SK-N-SH (cell line): ENCODE results near the gene TUBD1. TPM values are rescaled to one million over a fixed set of nuclear protein-coding genes. Genes with fewer than 3 reads are reported as not detected.

ENCODE experiments used
- CTCF ChIA-PET: fragments of 300-600, 350-600 bp; formaldehyde crosslinking; extraction: SDS; loops from one replicate; lab custom pipeline; 2021; lab: Yijun Ruan, JAX
- POLR2A ChIA-PET: fragments of 350-600 bp; sonication (Branson Sonifier 250); formaldehyde crosslinking; extraction: SDS; loops from one replicate; lab custom pipeline; 2020; ENCODE audit warnings: antibody characterized with exemption, inconsistent platforms; lab: Yijun Ruan, JAX
- DNase-seq: peaks from one replicate; pipeline ENCODE4 v3.0.0; 2012
- H2AFZ ChIP-seq: fragments of 200-600 bp; sonication (generic); 2 replicates; pipeline ENCODE4 v1.8.1; 2016; ENCODE audit warnings: antibody characterized with exemption, mild to moderate bottlenecking, low read depth
- H3F3A ChIP-seq: fragments of 200-600 bp; sonication (generic); replicated peaks from 2 replicates; pipeline ENCODE3; 2016; ENCODE audit warnings: antibody characterized with exemption, mild to moderate bottlenecking; ENCODE audit not compliant: insufficient read depth
- H3K27ac ChIP-seq, 2 experiments: fragments of 200-500 bp in 1 of 2; fragments of 200-600 bp in 1 of 2; sonication (Bioruptor generic) in 1 of 2; sonication (generic), shearing (Covaris generic) in 1 of 2; 2 replicates each; pipeline versions ENCODE4 v1.5.1 to v1.6.1; 2014 to 2016; ENCODE audit warnings: low read depth in 2 of 2, inconsistent platforms in 1 of 2, low read length in 1 of 2, mild to moderate bottlenecking in 1 of 2, mixed read lengths in 1 of 2
- H3K27me3 ChIP-seq: fragments of 200-600 bp; sonication (generic), shearing (Covaris generic); 2 replicates; pipeline ENCODE4 v1.6.1; 2016; ENCODE audit warnings: mixed run types; ENCODE audit not compliant: insufficient read depth
- H3K36me3 ChIP-seq, 2 experiments: fragments of 200-500 bp in 1 of 2; fragments of 200-600 bp in 1 of 2; sonication (Bioruptor generic) in 1 of 2; sonication (generic) in 1 of 2; replicated peaks in 1 of 2; 2 replicates each; pipeline versions ENCODE3 to v1.5.1; 2014 to 2016; ENCODE audit warnings: low read length in 1 of 2, mild to moderate bottlenecking in 1 of 2; ENCODE audit not compliant: insufficient read depth in 2 of 2, control insufficient read depth in 1 of 2
- H3K4me1 ChIP-seq, 2 experiments: fragments of 200-500 bp in 1 of 2; fragments of 200-600 bp in 1 of 2; sonication (Bioruptor generic) in 1 of 2; sonication (generic), shearing (Covaris generic) in 1 of 2; 2 replicates each; pipeline versions ENCODE4 v1.5.1 to v1.6.1; 2014 to 2016; ENCODE audit warnings: low read depth in 1 of 2, low read length in 1 of 2, mixed run types in 1 of 2; ENCODE audit not compliant: insufficient read depth in 2 of 2, control insufficient read depth in 1 of 2
- H3K4me2 ChIP-seq: fragments of 200-600 bp; sonication (generic), shearing (Covaris generic); 2 replicates; pipeline ENCODE4 v1.6.1; 2017; ENCODE audit warnings: mixed run types
- H3K4me3 ChIP-seq, 2 experiments: fragments of 200-500 bp in 1 of 2; fragments of 200-600 bp in 1 of 2; sonication (Bioruptor generic) in 1 of 2; sonication (generic), shearing (Covaris generic) in 1 of 2; 2 replicates each; pipeline versions ENCODE4 v1.5.1 to v1.8.1; 2014 to 2016; ENCODE audit warnings: low read depth in 2 of 2, inconsistent platforms in 1 of 2, low read length in 1 of 2, mild to moderate bottlenecking in 1 of 2, mixed read lengths in 1 of 2, moderate library complexity in 1 of 2
- H3K79me2 ChIP-seq: fragments of 200-600 bp; sonication (generic); 2 replicates; pipeline ENCODE4 v1.8.1; 2017; ENCODE audit warnings: mild to moderate bottlenecking; ENCODE audit not compliant: insufficient read depth
- H3K9ac ChIP-seq: fragments of 200-600 bp; sonication (generic); 2 replicates; pipeline ENCODE4 v1.6.1; 2017; ENCODE audit warnings: mixed run types
- H3K9me2 ChIP-seq: fragments of 200-600 bp; sonication (generic); 2 replicates; pipeline ENCODE4 v1.6.1; 2017; ENCODE audit warnings: mixed run types
- H3K9me3 ChIP-seq: fragments of 200-600 bp; sonication (generic); 2 replicates; pipeline ENCODE4 v1.6.1; 2017; ENCODE audit warnings: mixed run types, mild to moderate bottlenecking, moderate library complexity
- H4K20me1 ChIP-seq: fragments of 200-600 bp; sonication (generic); 2 replicates; pipeline ENCODE4 v1.6.1; 2017; ENCODE audit warnings: mild to moderate bottlenecking, mixed run types; ENCODE audit not compliant: insufficient read depth
- CHD2 ChIP-seq: fragments of 150-350 bp; IDR thresholded peaks from 2 replicates; pipeline ENCODE4 v1.6.1; 2018; ENCODE audit warnings: low read length; ENCODE audit not compliant: partially characterized antibody
- EP300 ChIP-seq, 2 experiments: IDR thresholded peaks; 2 replicates each; pipeline versions ENCODE4 v1.4.0 to v1.6.1; 2012; ENCODE audit warnings: borderline replicate concordance in 1 of 2, low read depth in 1 of 2, low read length in 1 of 2
- EZH2phosphoT487 ChIP-seq: fragments of 200-600 bp; sonication (generic); IDR thresholded peaks from 2 replicates; pipeline ENCODE4 v1.6.1; 2017; ENCODE audit warnings: low read depth, mixed run types, mild to moderate bottlenecking, antibody characterized with exemption, moderate library complexity, borderline replicate concordance
- FOSL2 ChIP-seq: IDR thresholded peaks from 2 replicates; pipeline ENCODE4 v1.4.0; 2012; ENCODE audit warnings: low read depth, mild to moderate bottlenecking, moderate library complexity, borderline replicate concordance
- FOXM1 ChIP-seq: IDR thresholded peaks from 2 replicates; pipeline ENCODE4 v1.4.0; 2012; ENCODE audit warnings: low read depth, mild to moderate bottlenecking
- GABPA ChIP-seq: IDR thresholded peaks from 2 replicates; pipeline ENCODE4 v1.4.0; 2012; ENCODE audit warnings: low read depth, mild to moderate bottlenecking
- JUND ChIP-seq: IDR thresholded peaks from 2 replicates; pipeline ENCODE4 v1.4.0; 2012
- MEF2A ChIP-seq: IDR thresholded peaks from 2 replicates; pipeline ENCODE4 v1.4.0; 2012; ENCODE audit warnings: low read depth, borderline replicate concordance
- NFIC ChIP-seq: IDR thresholded peaks from 2 replicates; pipeline ENCODE4 v1.4.0; 2012; ENCODE audit warnings: borderline replicate concordance
- NRF1 ChIP-seq: IDR thresholded peaks from 2 replicates; pipeline ENCODE4 v1.6.1; 2012; ENCODE audit warnings: low read depth, mild to moderate bottlenecking, low read length
- RAD21 ChIP-seq: IDR thresholded peaks from 2 replicates; pipeline ENCODE4 v1.6.1; 2012; ENCODE audit warnings: mild to moderate bottlenecking, low read length
- RCOR1 ChIP-seq: fragments of 150-350 bp; IDR thresholded peaks from 2 replicates; pipeline ENCODE4 v1.6.1; 2017; ENCODE audit warnings: antibody characterized with exemption, low read length
- RFX5 ChIP-seq: IDR thresholded peaks from 2 replicates; pipeline ENCODE4 v1.6.1; 2012; ENCODE audit warnings: mild to moderate bottlenecking, improper control_type of control experiment, low read length
- RXRA ChIP-seq: IDR thresholded peaks from 2 replicates; pipeline ENCODE4 v1.4.0; 2012; ENCODE audit warnings: low read depth, mild to moderate bottlenecking, borderline replicate concordance
- TEAD4 ChIP-seq: IDR thresholded peaks from 2 replicates; pipeline ENCODE4 v1.4.0; 2012; ENCODE audit warnings: mild to moderate bottlenecking, borderline replicate concordance; ENCODE audit not compliant: insufficient read depth
- WGBS: methylation state at CpG from one replicate; pipeline ENCODE4 v1.1.6; 2017; ENCODE audit warnings: low lambda C conversion rate; 5-methylcytosine and 5-hydroxymethylcytosine counted together
- polyA plus RNA-seq, 3 experiments: library from polyadenylated mRNA; depleted of rRNA; stranded (reverse); fragments of >200 nt; gene quantifications; 2 replicates each; pipeline ENCODE4 v1.2.3, GENCODE V29; 2012
- TF ChIP-seq, protein P1 (sequence below): fragments of 150-350 bp; IDR thresholded peaks from 2 replicates; pipeline ENCODE4 v1.6.1; 2017; ENCODE audit warnings: antibody characterized with exemption, low read length, low read depth, borderline replicate concordance
- TF ChIP-seq, protein P2 (sequence below): IDR thresholded peaks from 2 replicates; pipeline ENCODE4 v1.6.1; 2012; ENCODE audit warnings: mild to moderate bottlenecking, low read depth, low read length, moderate library complexity
- TF ChIP-seq, protein P3 (sequence below): IDR thresholded peaks from 2 replicates; pipeline ENCODE4; 2012
- TF ChIP-seq, protein P4 (sequence below): IDR thresholded peaks from 2 replicates; pipeline ENCODE4 v1.4.0; 2012; ENCODE audit warnings: low read depth, borderline replicate concordance
- TF ChIP-seq, protein P5 (sequence below): IDR thresholded peaks from 2 replicates; pipeline ENCODE4 v1.4.0; 2012; ENCODE audit warnings: low read depth, borderline replicate concordance

Gene TUBD1
- polyA plus RNA-seq, 1 of the 3 experiments (the other 2 are of a cell fraction) = 3.2 TPM

DNA sequence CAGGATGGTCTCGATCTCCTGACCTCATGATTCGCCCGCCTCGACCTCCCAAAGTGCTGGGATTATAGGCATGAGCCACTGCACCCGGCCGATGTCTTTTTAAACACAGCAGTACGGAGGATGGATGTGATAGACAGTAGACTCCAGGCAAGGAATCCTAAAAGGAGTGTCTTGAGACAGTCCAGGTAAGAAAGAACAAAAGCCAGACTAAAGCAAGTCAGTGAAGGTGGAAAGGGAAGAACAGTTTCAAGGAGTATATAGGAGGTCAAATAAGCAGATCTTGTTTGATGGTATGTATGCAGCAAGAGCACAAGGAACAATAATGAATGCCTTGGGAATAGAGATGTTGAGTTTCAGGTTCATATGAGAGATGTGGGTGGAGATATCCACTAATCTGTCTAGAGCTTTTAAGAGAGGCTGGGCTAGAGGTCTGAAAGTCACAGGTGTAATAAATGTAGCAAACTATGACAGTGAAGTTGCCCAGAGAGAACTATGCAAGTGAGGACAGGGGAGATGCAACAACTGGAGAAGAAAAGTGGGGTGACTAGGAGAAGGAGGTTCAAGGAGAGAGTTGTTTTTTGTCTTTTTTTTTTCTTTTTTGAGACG lies 4.5 kb downstream of the TUBD1 start:
- TF ChIP-seq RXRA (no peak), RCOR1 (no peak), CHD2 (no peak), NRF1 (no peak), NFIC (no peak), TEAD4 (no peak), RAD21 (no peak), MEF2A (no peak), GABPA (no peak), RFX5 (no peak), EP300 (IDR thresholded peaks at IDR 0.05; ENCODE audit: borderline replicate concordance in 1 of 2, low read depth in 1 of 2, low read length in 1 of 2) (no peak), FOSL2 (no peak), EZH2phosphoT487 (no peak), FOXM1 (no peak), JUND (no peak)
- TF ChIP-seq, protein P1, sequence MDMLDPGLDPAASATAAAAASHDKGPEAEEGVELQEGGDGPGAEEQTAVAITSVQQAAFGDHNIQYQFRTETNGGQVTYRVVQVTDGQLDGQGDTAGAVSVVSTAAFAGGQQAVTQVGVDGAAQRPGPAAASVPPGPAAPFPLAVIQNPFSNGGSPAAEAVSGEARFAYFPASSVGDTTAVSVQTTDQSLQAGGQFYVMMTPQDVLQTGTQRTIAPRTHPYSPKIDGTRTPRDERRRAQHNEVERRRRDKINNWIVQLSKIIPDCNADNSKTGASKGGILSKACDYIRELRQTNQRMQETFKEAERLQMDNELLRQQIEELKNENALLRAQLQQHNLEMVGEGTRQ = no peak
- TF ChIP-seq, protein P2, sequence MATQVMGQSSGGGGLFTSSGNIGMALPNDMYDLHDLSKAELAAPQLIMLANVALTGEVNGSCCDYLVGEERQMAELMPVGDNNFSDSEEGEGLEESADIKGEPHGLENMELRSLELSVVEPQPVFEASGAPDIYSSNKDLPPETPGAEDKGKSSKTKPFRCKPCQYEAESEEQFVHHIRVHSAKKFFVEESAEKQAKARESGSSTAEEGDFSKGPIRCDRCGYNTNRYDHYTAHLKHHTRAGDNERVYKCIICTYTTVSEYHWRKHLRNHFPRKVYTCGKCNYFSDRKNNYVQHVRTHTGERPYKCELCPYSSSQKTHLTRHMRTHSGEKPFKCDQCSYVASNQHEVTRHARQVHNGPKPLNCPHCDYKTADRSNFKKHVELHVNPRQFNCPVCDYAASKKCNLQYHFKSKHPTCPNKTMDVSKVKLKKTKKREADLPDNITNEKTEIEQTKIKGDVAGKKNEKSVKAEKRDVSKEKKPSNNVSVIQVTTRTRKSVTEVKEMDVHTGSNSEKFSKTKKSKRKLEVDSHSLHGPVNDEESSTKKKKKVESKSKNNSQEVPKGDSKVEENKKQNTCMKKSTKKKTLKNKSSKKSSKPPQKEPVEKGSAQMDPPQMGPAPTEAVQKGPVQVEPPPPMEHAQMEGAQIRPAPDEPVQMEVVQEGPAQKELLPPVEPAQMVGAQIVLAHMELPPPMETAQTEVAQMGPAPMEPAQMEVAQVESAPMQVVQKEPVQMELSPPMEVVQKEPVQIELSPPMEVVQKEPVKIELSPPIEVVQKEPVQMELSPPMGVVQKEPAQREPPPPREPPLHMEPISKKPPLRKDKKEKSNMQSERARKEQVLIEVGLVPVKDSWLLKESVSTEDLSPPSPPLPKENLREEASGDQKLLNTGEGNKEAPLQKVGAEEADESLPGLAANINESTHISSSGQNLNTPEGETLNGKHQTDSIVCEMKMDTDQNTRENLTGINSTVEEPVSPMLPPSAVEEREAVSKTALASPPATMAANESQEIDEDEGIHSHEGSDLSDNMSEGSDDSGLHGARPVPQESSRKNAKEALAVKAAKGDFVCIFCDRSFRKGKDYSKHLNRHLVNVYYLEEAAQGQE = no peak
- TF ChIP-seq, protein P3, sequence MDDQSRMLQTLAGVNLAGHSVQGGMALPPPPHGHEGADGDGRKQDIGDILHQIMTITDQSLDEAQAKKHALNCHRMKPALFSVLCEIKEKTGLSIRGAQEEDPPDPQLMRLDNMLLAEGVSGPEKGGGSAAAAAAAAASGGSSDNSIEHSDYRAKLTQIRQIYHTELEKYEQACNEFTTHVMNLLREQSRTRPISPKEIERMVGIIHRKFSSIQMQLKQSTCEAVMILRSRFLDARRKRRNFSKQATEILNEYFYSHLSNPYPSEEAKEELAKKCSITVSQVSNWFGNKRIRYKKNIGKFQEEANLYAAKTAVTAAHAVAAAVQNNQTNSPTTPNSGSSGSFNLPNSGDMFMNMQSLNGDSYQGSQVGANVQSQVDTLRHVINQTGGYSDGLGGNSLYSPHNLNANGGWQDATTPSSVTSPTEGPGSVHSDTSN = no peak
- TF ChIP-seq, protein P4, sequence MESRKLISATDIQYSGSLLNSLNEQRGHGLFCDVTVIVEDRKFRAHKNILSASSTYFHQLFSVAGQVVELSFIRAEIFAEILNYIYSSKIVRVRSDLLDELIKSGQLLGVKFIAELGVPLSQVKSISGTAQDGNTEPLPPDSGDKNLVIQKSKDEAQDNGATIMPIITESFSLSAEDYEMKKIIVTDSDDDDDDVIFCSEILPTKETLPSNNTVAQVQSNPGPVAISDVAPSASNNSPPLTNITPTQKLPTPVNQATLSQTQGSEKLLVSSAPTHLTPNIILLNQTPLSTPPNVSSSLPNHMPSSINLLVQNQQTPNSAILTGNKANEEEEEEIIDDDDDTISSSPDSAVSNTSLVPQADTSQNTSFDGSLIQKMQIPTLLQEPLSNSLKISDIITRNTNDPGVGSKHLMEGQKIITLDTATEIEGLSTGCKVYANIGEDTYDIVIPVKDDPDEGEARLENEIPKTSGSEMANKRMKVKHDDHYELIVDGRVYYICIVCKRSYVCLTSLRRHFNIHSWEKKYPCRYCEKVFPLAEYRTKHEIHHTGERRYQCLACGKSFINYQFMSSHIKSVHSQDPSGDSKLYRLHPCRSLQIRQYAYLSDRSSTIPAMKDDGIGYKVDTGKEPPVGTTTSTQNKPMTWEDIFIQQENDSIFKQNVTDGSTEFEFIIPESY = no peak
- TF ChIP-seq, protein P5, sequence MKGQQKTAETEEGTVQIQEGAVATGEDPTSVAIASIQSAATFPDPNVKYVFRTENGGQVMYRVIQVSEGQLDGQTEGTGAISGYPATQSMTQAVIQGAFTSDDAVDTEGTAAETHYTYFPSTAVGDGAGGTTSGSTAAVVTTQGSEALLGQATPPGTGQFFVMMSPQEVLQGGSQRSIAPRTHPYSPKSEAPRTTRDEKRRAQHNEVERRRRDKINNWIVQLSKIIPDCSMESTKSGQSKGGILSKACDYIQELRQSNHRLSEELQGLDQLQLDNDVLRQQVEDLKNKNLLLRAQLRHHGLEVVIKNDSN = no peak
- no peaks in the 10 kb centered on the region; a peak in 2 of 4 replicates for H3K4me1 ChIP-seq
- no peak overlapping the region for H3K27ac ChIP-seq
- H3K79me2 ChIP-seq = peaks cover 31% of the 10 kb centered on the region
- H3K9me2 ChIP-seq = no peaks in the 10 kb centered on the region
- no peak for DNase-seq
- 97% methylated on average over 8 of the region's 8 CpGs for WGBS
- CTCF ChIA-PET = interaction anchor here (1.2 to 1.3 kb wide), 2 partner anchors 134 to 141 kb away, joined by 3 to 4 read pairs; no protein-coding TSS in a partner anchor
- H3K27me3 ChIP-seq = no peaks in the 10 kb centered on the region
- no peak overlapping the region for H3K4me3 ChIP-seq
- peaks cover 15% of the 10 kb centered on the region for H3F3A ChIP-seq
- H2AFZ ChIP-seq = no peak overlapping the region
- no peaks in the 10 kb centered on the region for H4K20me1 ChIP-seq
- no peak overlapping the region for H3K4me2 ChIP-seq
- H3K9ac ChIP-seq = no peak overlapping the region
- H3K9me3 ChIP-seq = no peaks in the 10 kb centered on the region
- H3K36me3 ChIP-seq = peaks cover 0 to 28% of the 10 kb centered on the region in 2 experiments
- POLR2A ChIA-PET = no interaction called here
